Measurements from ENCODE around the gene ELAVL1. TPM values are rescaled to one million over a fixed set of nuclear protein-coding genes. Genes with fewer than 3 reads are reported as not detected.
"Not testable (repeated sequence)": the region's sequence is repeated elsewhere in the genome, so short reads cannot be mapped to it uniquely, and the experiment has no call there.

ELAVL1 gene
- total RNA-seq, 1 donor from 2014 or later: 23.1 TPM

GRCh38 chr19:7968008-7968795, 37.2 kb downstream of the ELAVL1 start:
- DNase-seq: no peak

GRCh38 chr19:7965921-7966665, 39.3 kb downstream of the ELAVL1 start:
- DNase-seq: no peak

- no peak for DNase-seq
Observed at GRCh38 chr19:7965259-7965841, 40.1 kb downstream of the ELAVL1 start.

DNA sequence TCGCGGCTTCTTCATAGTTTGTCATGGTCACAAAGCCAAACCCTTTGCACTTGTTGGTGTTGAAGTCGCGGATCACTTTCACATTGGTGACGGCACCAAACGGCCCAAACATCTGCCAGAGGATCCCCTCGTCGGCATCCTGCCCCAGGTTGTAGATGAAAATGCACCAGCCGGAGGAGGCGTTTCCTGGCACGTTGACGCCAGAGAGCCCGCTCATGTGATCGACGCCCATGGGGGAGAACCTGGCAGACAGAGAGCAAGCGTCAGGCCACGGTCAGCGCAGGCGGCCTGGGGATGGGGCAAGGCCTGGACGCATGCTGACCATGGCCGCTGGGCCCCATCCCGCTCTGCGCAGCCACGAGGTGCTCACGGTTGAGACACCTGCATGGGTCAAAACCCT, 41.9 kb downstream of the ELAVL1 start:
- no peak for DNase-seq

- DNase-seq: no peak
Observed at GRCh38 chr19:7962644-7963268, 42.7 kb downstream of the ELAVL1 start.

GRCh38 chr19:7961920-7962626, 43.4 kb downstream of the ELAVL1 start:
- no peak for DNase-seq

GRCh38 chr19:7961082-7961481, 44.4 kb downstream of the ELAVL1 start:
- not testable (repeated sequence) for DNase-seq

- DNase-seq: no peak
Observed at GRCh38 chr19:7959211-7959610, 46.2 kb downstream of the ELAVL1 start.

GRCh38 chr19:7955696-7956095, 49.7 kb downstream of the ELAVL1 start:
- no peak for DNase-seq

DNA sequence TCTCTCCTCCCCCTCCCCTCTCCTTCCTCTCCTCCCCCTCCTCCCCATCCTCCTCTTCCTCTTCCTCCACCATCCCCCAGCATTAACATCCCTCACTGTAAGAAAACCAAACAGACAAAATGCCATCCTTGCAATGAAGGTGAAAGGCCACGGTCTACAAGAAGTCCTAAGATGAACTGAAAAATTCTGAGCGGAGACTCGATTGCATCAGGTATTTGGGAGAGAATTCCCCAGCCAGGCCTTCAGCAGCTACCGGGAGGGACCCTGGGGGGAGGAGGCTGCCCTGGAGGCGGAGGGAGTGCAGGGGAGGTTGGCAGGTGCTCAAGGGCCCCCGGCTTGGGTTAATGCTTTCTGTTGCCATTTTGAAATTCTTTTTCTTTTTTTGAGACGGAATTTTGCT, 51.9 kb downstream of the ELAVL1 start:
- no peak for DNase-seq

DNA sequence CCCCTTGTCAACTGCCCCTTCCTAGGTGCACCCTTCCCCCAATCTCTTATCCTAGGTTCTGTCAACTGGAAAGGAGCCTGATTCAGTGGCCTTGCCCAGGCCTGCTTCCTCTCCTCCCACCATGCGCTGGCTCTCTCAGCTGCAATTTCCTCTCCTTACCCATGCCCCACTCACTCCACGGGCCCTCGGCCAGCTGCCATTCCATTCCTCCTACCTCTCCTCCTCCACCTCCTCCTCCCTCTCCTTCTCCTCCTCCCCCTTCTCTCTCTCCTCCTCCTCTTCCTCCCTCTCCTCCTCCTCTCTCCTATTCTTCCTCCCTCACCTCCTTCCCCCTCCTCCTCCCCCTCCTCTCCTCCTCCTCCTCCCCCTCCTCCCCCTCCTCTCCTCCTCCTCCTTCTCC, 52.4 kb downstream of the ELAVL1 start:
- DNase-seq: no peak

- DNase-seq: no peak
Observed at GRCh38 chr19:7947939-7948338, 57.5 kb downstream of the ELAVL1 start.

GRCh38 chr19:7944177-7944761, 61.2 kb downstream of the ELAVL1 start:
- peak; percentile 87 for DNase-seq

DNA sequence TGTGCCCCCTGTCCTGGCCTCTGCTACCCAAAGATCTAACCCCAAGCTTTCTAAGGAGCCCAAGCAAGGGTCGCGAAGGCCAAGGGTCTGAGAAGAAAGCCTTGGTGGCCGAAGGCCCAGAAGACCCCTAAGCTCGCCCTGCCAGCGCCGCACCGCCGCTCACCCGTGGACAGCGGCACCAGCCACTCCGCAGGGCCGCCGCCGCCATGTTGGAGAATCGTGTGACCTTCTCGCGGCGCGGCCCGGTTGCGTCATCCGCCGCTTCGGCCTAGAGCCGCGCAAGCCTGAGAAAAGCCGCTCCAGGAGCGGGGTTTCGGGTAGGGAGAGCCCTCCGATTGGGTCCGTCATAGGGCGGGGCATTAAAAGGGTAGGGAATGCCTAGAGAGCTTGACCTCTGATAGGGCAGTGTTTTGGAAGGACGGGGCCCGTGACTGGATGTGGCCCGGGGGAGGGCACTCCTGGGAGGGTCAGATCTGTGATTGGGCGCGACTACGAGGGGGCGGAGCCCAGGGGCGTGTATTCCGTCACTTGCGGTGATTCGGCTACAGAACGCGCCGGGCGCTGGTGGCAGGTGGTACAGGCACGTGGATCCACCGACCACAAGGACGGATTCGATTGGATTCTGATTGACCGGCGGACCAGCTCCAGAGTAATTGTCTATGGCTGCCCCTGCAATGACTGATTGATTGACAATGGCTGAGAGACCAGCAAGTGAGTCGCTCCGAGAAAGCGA, 61.8 kb downstream of the ELAVL1 start, which contains the start of gene TIMM44:
TSS of gene TIMM44 (minus strand) at position 223 of the 733 bp plus-strand sequence. CDS start at position 208, 15 bp downstream.
- peak; percentile 99 for DNase-seq

- no peak for DNase-seq
Observed at GRCh38 chr19:7942981-7943443, 62.4 kb downstream of the ELAVL1 start.

DNA sequence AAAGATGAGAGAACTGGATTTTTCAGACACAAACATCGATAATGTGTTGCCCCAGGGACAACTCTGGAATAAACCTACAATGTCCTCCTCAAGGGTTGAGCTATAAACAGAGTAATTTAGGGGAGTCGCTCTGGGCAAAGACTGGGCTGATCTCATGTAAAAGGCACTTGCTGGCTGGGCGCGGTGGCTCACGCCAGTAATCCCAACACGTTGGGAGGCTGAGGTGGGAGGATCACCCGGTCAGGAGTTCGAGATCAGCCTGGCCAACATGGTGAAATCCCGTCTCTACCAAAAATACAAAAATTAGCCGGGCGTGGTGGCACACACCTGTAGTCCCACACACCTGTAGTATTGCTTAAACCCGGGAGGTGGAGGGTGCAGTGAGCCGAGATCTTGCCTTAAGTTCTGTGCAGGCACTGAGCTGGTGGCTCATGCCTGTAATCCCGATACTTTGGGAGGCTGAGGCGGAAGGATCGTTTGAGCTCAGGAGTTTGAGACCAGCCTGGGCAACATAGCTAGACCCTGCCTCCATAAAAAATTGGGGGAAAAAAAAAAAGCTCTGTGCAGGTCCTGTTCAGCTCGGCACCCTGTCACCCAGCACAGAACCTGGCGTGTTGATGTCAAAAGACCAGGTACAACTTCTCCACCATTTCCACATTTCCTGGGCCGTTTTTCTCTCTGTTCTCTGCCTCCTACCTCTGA, 63.4 kb downstream of the ELAVL1 start:
- DNase-seq: no peak

DNA sequence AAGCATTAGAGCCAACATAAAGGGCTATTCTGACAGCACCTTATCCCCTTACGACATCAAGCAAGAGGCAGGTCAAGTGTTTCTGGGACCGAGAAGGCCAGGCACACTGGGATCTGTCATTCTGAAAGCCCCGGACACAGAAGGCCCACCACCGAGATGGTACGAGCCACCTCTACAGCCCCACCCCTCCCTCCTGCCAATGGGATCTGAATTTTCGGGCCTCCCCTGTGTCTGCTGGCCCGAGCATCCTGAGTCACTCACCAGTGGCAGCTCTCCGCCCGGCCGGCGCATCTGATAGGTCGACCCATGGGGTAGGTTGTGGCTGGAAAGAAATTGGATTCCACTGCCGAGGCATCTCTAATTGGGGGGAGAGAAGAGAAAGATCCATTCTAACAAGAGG, 64.6 kb downstream of the ELAVL1 start:
- no peak for DNase-seq

GRCh38 chr19:7934766-7935165, 70.7 kb downstream of the ELAVL1 start:
- no peak for DNase-seq

DNA sequence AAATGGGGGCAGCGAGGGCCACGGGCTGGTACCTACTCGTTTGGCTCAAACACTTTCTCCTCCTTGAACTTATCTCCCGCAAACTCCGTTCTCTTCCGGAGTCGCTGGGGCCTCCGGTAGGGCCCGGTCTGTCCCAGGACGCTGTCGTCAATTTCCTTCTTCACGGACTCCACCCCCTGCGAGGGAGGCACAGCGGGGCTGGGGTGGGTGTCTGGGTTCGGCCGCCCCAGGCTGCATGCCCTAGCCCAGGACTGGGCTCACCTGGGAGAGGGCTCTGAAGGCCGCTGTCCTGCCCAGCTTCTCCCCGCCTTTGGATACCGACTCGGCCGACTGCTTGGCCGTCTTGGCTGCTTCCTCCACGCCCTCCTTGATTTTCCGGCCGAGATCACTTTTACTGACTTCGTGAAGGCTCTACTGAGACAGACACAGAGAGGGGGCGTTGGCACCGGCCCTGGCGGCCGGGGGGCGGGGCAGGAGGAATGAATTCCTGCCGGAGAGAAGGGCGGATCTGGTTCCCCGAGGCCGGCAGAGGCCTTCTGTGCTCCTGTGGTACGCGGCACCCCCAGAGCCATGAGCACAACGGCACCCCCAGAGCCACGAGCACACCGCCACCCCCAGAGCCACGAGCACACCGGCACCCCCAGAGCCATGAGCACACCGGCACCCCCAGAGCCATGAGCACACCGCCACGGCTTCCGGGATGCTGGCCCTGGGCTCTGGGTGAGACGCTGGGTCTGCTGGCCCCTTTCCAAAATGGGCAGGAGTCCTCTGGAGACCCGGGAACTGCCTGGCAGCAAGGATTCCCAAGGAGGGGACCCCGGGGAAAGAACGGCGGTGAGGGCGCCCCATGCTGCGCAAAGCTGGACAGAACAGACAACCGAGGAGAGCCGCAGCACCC, 71.4 kb downstream of the ELAVL1 start:
- no peak for DNase-seq

All from skin of body (tissue), 2 donors.